Renal pelvis (tissue), 4 donors: Measurements from ENCODE around the gene MARCHF3. TPM values are rescaled to one million over a fixed set of nuclear protein-coding genes. Genes with fewer than 3 reads are reported as not detected.
"Not testable (repeated sequence)": the region's sequence is repeated elsewhere in the genome, so short reads cannot be mapped to it uniquely, and the experiment has no call there.

Source experiments
- DNase-seq: peaks from one replicate; pipeline ENCODE4 v3.0.0-alpha.2; 2013
- polyA plus RNA-seq, 3 donors: library from polyadenylated mRNA; unstranded; fragments of 120-200 nt; gene quantifications; one replicate each; pipeline ENCODE4 v1.2.1, GENCODE V29; 2013; ENCODE audit not compliant: insufficient read length in 3 of 3

The MARCHF3 gene
- polyA plus RNA-seq, 3 donors, result 7.0 to 9.0 (median 8.8) TPM

GRCh38 chr5:126852841-126853271 is 177.5 kb downstream of the MARCHF3 start:
- DNase-seq, result no peak

GRCh38 chr5:126852091-126852571 is 178.2 kb downstream of the MARCHF3 start:
- no peak for DNase-seq

GRCh38 chr5:126851501-126852011 is 178.8 kb downstream of the MARCHF3 start:
- no peak for DNase-seq

GRCh38 chr5:126849101-126849678 is 181.2 kb downstream of the MARCHF3 start:
- DNase-seq, result no peak

- no peak for DNase-seq
These were observed 182.1 kb downstream of the MARCHF3 start for GRCh38 chr5:126848253-126848652.

GRCh38 chr5:126847826-126848251 is 182.5 kb downstream of the MARCHF3 start:
- no peak for DNase-seq

GRCh38 chr5:126847456-126847820 is 182.9 kb downstream of the MARCHF3 start:
- no peak for DNase-seq

GRCh38 chr5:126846744-126847455 is 183.5 kb downstream of the MARCHF3 start:
- no peak for DNase-seq

GRCh38 chr5:126846344-126846743 is 184.0 kb downstream of the MARCHF3 start:
- no peak for DNase-seq

- DNase-seq, result not testable (repeated sequence)
These were observed 184.8 kb downstream of the MARCHF3 start for GRCh38 chr5:126845470-126846070.

GRCh38 chr5:126843375-126843774 is 187.0 kb downstream of the MARCHF3 start:
- not testable (repeated sequence) for DNase-seq

- not testable (repeated sequence) for DNase-seq
These were observed 191.0 kb downstream of the MARCHF3 start for GRCh38 chr5:126839407-126839806.

GRCh38 chr5:126837906-126838539 is 192.3 kb downstream of the MARCHF3 start:
- no peak for DNase-seq

GRCh38 chr5:126837242-126837641 is 193.1 kb downstream of the MARCHF3 start:
- no peak for DNase-seq

GRCh38 chr5:126836778-126837177 is 193.6 kb downstream of the MARCHF3 start:
- no peak for DNase-seq

GRCh38 chr5:126831156-126831555 is 199.2 kb downstream of the MARCHF3 start:
- DNase-seq, result no peak

GRCh38 chr5:126830061-126830460 is 200.3 kb downstream of the MARCHF3 start:
- no peak for DNase-seq

- DNase-seq, result no peak
These were observed 201.3 kb downstream of the MARCHF3 start for GRCh38 chr5:126829098-126829497.

GRCh38 chr5:126826619-126827215 is 203.6 kb downstream of the MARCHF3 start:
- no peak for DNase-seq

GRCh38 chr5:126819253-126819652 is 211.1 kb downstream of the MARCHF3 start:
- DNase-seq, result no peak

GRCh38 chr5:126818736-126819135 is 211.6 kb downstream of the MARCHF3 start:
- no peak for DNase-seq
